GM19463 (cell line): ENCODE measurements around the gene TMEM134.

Experiments used
- ATAC-seq: cut with Tn5 transposase; IDR thresholded peaks from one replicate; pipeline ENCODE4 v1.9.1; 2021; ENCODE audit warnings: mild to moderate bottlenecking, moderate library complexity; ENCODE audit not compliant: unreplicated experiment

The TMEM134 gene

DNA sequence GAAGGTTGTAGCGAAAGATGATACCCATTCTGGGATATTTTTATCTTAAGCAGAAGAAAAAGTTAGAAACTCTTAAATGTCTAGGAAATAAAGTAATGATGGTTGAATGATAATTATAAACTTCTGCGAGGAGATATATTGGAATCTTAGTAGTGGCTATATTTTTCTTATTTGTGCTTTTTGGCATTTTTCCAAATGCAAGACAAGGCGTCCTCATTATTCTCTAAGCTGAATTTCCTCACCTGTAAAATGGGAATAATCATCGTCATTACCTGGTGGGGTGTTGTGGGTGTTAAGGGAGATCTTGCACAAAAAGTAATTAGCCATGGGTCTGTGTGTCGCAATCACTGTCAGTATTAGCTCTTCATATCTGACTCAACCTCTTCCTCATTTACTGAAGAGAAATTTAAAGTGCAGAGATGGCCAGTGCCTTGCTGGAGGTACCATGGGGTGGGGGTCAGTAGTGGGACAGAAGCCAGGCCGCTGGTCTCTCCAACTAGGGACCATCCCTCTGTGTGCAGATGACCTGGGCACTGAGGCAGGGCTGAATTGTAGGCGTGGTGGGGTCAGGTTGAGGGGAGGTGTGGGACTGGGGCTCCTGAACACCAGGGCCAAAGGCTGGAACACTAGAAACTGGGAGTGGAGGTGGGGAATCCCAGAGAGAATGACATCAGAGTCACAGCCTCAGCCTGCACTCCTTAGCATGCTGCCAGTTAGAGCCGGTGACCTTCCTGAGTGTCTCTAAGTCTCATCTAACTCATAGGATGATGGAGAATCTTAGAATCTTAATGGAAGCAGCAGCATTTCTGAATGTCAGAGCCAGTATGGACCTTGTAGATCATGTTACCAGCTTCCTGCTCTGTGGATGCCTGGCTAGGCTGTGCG is 32.0 kb upstream of the TMEM134 start:
- ATAC-seq, result no peak

DNA sequence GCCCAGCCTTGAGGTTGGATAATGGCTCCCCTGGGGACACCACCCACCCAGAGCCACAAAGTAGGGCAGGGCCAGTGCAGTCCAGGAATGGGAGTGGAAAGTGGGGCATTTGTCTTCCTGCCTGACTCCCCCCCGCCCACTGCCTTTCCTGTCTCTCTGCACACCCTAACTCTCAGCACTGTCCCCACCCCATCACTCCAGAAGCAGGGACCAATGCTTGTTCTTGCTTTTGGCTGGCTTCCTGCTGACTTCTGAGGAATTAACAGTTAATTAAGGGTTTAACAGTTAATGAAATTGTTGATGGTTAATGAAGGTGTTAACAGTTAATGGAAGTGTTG is 31.4 kb upstream of the TMEM134 start:
- no peak for ATAC-seq

DNA sequence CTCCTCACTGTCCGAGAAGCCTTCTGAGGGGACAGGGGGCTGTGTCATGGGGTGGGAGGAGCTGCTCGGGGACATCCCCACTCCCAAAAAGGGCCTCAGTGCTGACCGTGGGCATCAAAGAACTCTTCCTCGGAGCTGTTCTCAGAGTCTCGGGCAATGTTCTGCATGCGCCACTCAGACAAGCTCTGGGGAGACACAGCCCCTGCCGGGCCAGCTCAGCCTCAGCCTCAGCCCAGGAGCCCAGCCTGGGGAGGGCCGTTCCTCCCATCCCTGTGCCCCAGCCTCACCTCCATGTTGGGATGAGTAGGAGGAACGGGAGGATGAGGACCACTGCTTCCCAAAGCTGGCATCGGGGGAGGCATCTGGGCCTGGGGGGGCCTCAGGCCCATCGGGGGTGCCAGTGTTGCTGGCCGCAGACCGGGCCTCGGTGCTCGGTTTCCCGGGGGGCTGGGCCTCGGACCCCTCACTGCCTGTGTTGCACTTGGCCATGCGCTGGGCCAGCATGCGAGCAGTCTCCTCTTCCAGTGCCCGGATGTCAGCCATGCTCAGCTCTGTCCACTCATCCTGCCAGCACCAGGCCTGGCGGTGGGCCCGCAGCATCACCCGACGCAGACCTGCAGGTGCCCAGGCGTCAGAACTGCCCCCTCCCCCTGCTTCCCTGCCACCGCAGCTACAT is 30.9 kb upstream of the TMEM134 start:
- ATAC-seq, result no peak

DNA sequence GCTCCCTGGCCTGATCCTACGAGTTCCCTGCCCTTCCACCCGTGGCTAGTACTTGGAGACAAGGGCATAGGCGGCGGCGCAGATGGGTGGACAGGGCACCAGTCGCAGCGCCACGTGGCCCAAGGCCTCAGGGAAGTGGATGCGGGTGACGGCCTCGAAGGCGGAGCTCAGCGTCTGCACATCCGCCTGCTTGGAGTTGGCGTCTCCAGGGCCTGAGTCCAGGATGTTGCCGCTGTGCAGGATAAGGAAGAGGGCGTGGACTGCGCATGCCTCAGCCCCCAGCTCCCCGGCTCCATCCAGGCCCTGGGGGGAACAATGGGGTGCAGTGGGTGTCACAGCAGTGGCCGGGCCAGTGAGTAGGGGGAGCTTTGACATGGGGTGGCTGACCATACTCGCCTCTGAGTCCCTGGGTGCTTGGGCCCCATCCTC is 29.5 kb upstream of the TMEM134 start:
- ATAC-seq, result no peak

DNA sequence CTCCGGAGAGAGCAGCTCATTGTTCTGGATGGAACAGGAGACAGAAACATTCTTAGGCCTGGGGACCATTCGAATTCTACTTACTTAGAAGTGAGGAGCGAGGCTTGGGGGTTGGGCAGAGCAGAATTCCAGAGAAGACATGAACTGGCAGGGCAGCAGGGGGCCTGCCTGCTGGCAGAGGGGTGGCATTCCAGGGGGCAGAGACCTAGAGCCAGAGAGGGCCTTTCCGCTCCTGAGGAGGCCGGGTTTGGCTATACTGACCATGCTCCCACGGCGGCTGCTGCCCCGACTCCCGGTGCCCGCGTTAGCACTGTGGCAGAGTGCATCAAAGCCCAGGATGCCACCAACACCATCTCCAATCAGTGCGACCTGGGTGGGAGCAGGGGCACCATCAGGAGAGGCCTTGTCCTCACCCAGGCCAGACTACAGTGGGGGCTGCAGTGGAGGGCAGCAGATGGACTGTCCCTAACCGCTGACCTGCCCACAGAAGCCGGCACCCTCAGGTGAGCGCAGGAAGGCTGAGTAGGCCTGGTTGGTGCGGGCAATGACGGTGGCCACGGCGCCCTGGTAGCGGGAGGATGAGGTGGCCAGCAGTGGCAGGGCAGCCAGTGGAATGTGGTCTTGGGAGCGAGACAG is 28.7 kb upstream of the TMEM134 start:
- no peak for ATAC-seq

DNA sequence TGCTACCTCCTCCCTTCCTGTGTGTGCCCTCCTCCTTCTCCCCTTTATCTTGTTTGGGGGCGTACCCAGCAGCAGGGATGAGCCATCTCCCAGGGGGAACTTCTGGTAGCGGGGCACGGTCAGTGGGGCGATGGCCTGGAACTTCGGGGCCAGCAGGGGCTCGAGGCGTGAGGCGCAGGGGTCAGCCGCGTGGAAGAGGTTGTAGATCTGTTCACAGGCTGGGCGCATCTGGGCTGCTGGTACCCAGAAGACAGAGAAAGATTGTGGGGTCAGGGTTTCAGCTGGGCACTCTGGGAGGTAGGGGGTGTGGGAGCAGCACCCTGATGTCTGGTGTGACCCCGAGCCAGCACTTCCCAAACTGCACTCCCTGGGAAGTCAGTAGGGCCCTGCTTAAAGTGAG is 27.1 kb upstream of the TMEM134 start:
- ATAC-seq, result no peak

DNA sequence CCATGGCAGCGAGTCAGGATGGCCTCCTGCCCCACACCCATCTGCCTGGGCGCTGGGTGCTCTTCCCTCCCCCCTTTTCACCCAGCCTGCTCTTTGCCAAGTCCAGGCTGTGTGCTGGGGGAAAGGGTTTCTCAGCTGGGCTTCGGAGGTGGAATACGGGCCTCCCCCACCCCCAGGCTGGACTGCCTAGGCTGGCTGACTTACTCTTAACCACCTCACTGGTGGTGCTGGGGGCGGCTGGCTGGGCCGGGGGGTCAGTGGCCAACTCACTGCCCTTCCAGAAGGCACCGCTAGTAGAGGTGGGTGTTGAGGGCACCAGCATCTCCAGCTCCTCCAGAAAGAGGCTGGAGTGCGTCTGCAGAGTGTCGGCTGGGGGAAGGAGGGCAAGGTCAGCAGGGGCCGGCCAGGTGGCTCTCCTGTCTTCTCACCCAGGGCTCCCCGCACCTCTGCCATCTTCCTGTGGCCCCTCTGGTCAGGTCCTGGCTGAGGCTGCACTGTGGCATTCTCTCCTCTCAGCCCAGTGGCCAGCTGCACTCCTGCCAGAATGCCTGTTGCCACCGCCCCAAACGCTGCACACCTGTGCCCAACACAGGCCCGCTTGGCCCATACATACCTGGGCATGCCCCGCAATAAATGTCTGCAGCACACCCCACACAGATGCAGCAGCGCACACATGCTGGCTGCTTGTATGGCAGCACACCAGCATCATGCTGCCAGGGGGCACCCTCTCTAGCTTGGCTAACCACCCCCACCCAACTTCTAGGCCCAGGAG is 26.4 kb upstream of the TMEM134 start:
- no peak for ATAC-seq

DNA sequence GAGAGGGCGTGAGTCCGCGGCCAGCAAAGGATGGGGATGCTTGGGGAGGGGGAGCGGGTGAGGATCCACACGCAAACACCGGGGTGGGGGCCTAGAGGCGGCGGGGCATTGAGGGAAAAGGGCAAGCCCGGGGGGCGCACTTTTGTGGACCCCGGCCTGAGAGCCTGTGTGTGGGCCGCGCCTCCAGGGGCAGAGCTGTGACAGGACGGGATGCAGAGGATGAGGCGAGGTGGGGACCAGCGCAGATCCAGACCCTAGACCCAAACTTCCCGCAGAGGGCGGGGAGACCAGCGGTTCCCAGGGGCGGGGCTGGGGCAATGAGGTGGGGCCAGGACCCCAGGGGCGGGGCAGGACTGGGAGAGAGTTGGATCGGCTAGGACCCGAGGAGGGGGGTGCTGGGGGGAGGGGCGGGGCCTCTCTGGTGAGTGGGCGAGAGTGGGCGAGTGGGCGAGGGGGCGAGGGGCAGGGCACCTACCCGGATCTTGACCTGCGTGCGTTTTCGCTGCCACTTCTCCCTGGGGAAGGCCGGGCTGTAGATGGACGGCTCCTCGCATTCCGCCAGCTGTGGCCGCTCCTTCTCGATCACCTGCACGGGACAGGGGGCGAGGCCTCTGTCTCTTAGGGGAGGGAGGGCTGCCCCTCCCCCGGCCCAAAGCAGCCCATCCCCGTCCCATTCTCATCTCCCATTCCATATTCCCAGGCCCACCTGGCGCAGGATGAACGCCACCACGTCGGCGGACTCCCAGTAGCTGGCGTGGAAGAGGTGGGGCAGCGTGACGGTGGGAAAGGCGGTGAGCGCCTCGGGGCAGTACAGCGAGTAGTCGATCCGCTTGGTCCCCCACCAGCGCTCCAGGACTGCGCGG is 25.6 kb upstream of the TMEM134 start:
- no peak for ATAC-seq

DNA sequence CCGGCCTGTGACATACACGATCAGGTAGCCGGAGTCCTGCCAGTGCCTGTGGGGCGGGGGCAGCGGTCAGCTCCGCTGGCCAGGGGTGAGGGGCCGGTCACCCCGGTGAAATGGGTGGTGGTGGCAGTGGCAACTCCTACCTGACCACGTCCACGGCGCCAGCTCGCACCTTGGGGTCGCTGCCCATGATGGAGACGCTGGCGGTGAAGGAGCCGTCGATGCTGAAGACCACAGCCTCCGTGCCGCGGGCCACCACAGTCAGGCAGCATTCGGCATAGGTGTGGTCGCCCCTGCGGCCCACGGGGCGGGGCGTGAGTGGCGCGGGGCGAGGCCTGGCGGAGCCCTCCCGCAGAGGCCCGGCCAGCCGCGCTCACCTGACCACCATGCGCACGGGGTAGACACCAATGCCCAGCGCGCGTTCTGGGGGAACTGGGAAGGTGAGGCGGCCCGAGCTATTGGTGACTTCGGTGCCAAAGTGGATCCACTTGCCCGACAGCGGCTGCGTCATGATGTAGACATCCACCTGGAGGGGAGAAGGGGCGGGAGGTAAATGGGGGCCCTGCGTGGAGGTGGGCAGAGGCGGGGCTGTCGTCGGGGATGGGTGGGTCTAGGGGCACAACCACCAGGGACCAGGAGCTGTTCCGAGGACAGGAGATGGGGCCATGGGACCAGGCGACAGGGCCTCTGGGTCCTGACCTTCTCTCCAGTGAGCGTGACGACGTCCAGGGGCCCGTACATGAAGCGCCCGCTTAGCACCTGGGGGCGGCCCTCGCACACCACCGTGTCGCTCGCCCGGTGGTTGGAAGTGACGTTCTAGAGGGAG is 24.7 kb upstream of the TMEM134 start:
- ATAC-seq, result no peak

DNA sequence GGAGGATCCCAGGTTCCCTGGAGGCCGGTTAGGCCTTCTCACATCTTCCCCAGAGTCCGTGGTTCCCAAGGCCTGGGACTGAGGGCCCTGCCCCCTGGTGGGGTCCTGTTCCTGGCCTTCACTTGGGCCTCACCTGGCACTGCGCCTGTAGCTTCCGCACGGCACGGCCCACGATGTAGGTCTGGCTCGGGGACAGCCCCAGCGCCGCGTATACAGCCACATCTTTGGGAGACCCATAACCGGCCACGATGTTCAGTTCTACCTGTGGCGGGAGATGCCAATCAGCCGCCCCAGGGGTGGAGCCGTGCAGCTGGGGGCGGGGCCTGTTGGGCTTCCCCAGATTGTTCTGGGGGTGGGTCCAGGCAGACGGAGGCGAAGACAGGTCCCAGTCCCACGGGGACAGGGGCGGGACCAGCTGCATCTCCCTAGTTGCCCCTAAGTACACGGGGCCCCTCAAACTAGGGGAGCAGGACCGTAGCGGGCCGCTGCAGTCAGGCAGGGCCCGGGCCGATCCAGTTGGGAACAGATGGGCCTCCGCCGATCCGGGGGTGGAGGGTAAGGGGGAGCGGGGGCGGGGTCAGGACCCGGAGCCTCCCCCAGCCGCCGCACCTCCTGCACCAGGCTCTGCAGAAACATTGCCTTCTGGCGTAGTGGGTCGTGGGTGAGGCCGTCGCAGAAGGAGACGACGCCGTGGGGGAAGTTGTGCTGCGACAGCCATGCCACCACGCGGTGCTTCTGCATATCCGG is 23.9 kb upstream of the TMEM134 start:
- ATAC-seq, result no peak

DNA sequence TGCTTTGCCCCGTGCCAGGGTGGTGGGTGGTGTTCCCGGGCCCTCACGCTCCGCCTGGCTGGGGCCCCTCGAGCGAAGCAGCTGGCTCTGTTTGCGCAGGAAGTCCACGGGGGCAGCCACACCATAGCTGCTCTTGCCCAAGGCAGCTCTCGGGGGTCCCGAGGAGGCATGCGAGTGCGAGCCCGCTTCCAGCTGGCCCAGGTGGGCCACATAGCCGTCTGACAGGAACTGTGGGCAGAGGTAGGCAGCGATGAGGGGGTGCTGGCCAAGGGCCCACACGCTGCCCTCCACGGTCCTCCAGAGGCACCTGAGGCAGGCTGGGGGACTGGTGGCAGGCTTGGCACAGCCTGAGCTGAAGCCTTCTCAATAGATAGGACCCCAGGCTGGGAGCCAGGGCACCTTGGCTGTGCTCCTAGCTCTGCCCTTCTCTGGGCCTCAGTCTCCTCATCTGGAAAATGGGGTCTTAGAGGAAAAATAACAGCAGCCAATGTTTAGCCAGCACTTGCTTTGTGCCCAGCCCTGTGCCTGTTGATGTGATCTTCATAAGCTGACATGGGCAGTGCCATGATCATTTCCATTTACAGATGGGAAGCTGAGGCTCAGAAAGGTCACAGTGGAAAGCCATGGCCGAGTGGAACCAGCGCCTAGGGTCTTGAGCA is 23.1 kb upstream of the TMEM134 start:
- ATAC-seq, result no peak

DNA sequence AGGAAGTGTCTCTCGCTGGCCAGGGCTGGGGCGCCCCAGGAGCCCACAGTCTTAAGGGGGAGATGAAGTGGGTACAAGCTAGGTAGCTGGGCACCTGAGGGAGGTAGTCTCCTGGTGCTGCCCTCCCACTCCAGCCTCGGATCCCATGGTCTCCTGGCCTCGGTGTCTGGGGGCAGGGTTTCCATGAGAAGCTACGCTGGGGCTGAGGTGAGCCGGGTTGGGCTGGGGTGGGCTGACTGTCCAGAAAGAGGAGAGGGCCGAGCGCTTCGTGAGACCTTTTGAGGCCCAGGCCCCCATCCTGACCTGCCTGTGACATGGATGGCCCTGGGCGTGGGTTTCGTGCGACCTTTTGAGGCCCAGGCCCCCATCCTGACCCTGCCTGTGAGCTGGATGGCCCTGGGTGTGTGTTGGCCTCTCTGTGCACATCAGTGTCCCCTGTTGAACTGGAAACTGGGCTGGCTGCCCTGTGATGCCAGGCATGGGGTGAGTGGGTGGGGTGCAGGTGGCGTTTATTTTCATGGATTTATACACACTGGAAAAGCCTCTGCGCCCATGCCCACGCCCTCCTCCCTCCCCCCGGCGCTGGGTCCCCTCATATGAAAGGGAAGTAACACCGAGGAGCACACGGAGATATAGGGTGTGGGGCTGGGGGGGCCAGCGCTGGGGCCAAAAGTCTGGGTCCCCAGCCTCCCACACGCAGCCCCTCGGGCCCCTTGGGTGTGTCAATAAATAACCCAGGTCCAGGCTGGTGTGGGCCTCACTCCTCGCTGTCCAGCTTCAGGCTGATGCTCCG is 22.4 kb upstream of the TMEM134 start:
- no peak for ATAC-seq

DNA sequence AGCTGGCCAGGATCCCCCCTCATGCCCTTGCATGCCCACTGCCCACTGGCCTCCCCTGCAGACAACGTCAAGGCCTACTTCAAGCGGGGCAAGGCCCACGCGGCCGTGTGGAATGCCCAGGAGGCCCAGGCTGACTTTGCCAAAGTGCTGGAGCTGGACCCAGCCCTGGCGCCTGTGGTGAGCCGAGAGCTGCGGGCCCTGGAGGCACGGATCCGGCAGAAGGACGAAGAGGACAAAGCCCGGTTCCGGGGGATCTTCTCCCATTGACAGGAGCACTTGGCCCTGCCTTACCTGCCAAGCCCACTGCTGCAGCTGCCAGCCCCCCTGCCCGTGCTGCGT is 21.6 kb upstream of the TMEM134 start:
- ATAC-seq, result no peak

DNA sequence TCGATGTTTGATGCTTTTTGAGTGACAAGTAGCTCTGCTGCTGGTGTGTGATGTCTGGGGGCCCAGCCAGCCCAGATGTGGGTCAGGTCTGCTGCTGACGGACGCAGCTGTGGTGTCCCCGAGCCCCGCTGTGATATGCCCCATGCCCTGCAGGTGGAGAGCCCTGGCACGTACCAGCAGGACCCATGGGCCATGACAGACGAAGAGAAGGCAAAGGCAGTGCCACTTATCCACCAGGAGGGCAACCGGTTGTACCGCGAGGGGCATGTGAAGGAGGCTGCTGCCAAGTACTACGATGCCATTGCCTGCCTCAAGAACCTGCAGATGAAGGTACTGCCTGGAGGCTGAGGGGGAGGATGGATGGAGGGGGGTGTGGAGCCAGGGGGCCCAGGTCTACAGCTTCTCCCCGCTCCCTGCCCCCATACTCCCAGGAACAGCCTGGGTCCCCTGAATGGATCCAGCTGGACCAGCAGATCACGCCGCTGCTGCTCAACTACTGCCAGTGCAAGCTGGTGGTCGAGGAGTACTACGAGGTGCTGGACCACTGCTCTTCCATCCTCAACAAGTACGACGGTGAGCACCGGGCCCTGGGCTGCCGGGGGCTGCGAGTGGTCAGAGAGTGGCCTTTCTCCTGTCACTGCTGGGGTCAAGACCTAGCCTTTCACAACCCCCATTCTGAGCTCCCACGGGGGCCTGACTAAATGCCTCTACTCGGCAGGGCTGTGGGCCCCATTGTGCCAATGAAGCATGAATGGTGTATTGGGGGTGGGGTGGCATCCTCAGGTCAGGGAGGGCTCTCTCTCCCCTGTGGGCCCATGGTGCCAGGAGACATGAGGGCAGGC is 21.1 kb upstream of the TMEM134 start:
- no peak for ATAC-seq

DNA sequence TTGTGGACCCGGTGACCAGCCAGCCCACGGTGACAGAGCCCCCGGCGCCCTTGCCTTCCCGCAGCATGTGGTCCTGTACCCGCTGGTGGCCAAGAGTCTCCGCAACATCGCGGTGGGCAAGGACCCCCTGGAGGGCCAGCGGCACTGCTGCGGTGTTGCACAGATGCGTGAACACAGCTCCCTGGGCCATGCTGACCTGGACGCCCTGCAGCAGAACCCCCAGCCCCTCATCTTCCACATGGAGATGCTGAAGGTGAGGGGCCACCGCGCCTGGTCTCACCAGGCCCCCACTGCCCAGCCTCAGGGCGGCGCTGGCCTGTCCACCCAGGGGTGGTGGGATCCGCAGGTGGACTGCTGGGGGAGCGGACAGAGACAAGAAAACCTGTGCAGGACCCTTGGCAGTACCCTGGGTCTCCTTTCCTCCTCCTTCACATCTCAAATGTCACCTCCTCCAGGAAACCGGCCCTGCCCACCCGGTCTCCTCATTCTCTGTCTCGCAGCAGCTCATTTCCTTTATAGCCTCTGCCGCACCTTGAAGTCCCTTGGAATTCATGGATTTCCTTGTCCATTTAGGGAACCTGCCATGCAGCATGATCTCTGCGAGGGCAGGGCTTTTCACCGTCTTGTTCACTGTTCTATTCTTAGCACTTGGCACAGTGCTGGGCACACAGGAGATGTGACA is 20.3 kb upstream of the TMEM134 start:
- ATAC-seq, result no peak
